WI38 (cell line): ENCODE measurements around the gene EVX2.
A peak's percentile ranks its signal among the peaks of the same experiment; 100 is the strongest.

Experiments
- H3K4me3 ChIP-seq: 2 replicates; pipeline ENCODE4 v1.5.1; 2011; ENCODE audit warnings: low read depth, mild to moderate bottlenecking, control low read depth, low read length
- TF ChIP-seq, protein P1 (sequence below): IDR thresholded peaks from 2 replicates; pipeline ENCODE4 v1.5.1; 2012; ENCODE audit warnings: low read depth, mild to moderate bottlenecking, control low read depth, low read length

EVX2 gene

GRCh38 chr2:176100547-176101140 is 16.9 kb upstream of the EVX2 start:
- TF ChIP-seq, protein P1, sequence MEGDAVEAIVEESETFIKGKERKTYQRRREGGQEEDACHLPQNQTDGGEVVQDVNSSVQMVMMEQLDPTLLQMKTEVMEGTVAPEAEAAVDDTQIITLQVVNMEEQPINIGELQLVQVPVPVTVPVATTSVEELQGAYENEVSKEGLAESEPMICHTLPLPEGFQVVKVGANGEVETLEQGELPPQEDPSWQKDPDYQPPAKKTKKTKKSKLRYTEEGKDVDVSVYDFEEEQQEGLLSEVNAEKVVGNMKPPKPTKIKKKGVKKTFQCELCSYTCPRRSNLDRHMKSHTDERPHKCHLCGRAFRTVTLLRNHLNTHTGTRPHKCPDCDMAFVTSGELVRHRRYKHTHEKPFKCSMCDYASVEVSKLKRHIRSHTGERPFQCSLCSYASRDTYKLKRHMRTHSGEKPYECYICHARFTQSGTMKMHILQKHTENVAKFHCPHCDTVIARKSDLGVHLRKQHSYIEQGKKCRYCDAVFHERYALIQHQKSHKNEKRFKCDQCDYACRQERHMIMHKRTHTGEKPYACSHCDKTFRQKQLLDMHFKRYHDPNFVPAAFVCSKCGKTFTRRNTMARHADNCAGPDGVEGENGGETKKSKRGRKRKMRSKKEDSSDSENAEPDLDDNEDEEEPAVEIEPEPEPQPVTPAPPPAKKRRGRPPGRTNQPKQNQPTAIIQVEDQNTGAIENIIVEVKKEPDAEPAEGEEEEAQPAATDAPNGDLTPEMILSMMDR, result no peak
- no peak overlapping the region for H3K4me3 ChIP-seq

DNA sequence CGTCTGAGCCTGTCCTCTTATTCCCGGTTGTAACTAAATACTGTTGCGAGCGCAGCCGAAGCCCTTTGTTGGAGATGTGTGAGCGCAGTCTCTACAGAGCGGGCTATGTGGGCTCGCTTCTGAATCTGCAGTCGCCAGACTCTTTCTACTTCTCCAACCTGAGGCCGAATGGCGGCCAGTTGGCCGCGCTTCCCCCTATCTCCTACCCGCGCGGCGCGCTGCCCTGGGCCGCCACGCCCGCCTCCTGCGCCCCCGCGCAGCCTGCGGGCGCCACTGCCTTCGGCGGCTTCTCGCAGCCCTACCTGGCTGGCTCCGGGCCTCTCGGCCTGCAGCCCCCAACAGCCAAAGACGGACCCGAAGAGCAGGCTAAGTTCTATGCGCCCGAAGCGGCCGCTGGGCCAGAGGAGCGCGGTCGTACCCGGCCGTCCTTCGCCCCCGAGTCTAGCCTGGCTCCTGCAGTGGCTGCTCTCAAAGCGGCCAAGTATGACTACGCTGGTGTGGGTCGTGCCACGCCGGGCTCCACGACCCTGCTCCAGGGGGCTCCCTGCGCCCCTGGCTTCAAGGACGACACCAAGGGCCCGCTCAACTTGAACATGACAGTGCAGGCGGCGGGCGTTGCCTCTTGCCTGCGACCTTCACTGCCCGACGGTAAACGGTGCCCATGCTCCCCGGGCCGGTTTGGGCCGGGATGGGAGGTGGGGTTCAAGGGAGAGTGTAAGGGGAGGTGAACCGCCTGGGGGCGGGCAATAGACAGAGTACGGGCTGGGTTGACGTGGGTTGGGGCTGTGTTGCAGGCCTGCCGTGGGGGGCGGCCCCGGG is 16.2 kb upstream of the EVX2 start, which contains the start of gene HOXD12:
Gene HOXD12 (plus strand): TSS at position 68 of the 819 bp plus-strand sequence. CDS start 7 bp downstream, at position 75.
- H3K4me3 ChIP-seq, result no peak within 1 kb of the TSS
- TF ChIP-seq, protein P1, result no peak

- TF ChIP-seq, protein P1, result no peak
- no peak overlapping the region for H3K4me3 ChIP-seq
Observed at GRCh38 chr2:176099159-176099727, 15.5 kb upstream of the EVX2 start.

DNA sequence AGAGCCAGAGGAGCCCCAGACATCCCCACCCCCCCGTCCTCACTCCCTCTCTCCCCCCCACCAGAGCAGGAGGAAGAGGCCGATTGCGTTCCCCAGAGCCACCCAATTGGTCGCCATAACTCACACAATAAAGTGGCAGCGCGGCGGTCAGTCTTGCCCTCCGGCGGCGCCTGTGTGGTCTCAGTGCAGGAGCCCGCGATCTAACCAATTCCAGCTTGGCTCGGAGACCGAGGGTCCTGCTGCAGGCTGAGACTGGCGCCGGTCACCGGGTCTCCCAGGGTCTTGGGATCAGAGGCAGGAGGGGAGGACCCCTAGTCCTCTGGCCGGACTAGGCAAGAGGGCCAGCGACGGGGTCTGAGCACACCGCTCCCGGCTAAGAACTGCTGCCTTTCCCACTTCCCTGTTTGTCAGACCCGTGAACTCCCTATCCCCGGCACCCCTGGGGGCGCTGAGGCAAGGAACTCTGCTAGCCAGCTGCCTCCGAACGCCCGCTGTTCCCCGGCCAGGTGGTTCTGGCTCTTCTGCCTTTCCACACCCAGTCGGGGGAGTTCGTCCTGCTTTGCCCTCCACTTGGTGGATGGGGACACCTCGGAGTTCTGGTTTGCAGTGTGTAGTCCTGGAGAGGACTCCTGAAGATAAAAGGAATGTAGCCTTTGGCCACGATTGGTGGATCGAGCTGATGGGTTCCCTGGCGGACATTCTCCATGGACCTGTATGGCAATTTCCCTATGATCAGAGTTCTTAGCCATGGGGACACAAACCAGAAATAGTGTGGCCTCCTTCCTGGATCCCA is 14.8 kb upstream of the EVX2 start:
- H3K4me3 ChIP-seq, result no peak overlapping the region
- TF ChIP-seq, protein P1, result no peak

GRCh38 chr2:176097820-176098365 is 14.1 kb upstream of the EVX2 start:
- H3K4me3 ChIP-seq, result no peak overlapping the region; the same call in 1 of the 2 replicates
- TF ChIP-seq, protein P1, result no peak

DNA sequence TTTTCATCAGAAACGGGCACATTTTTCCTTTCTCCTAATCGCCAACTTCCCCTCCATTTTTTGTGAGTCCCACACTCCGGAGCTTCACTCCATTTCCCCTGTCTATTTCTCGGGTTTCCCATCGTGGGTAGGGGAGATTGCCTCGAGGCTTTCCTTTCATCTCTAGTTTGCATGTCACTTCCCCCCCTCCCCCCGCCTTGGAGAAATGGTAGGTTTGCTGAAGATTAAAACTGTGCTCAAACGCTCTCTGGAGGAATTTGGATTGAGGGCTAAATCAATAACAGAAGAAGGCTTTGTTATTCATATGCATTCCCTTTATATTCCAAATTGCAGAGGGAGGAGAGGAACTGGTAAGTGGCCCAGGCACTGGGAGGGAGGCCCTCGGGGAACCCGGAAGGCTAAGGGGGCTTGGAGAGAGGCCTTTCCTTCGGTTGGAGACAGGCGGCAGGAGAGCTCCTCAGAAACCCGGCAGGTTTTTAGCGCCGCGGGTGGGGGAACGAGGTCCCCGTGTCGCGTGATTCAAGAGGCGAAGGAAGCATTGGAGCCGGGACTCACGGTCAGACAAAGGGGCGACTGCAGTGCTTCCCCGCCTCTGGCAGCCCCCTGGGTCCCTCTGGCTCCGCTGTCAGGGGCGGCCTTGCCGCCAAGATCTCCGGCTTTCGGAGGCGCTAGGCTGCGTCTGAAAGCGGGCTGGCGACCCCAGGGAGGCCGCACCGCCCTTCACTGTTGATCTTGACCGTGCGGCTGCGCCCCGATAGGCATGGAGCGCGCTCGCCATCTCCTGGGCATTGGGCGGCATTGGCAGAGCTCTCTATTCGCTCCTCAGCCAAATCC is 13.4 kb upstream of the EVX2 start:
- TF ChIP-seq, protein P1, result peak; percentile 77
- H3K4me3 ChIP-seq, result peak overlapping the region; percentile 57
